CD4-positive, alpha-beta T cell treated with Interleukin-2 at 100 ng/mL for 4 hours (primary cell): ENCODE measurements around the gene TBC1D22B.
A peak's percentile ranks its signal among the peaks of the same experiment; 100 is the strongest.

Source experiments
- DNase-seq: peaks from one replicate; pipeline ENCODE4 v3.0.0-alpha.2; 2020; ENCODE audit warnings: low spot score

TBC1D22B gene, protein sequence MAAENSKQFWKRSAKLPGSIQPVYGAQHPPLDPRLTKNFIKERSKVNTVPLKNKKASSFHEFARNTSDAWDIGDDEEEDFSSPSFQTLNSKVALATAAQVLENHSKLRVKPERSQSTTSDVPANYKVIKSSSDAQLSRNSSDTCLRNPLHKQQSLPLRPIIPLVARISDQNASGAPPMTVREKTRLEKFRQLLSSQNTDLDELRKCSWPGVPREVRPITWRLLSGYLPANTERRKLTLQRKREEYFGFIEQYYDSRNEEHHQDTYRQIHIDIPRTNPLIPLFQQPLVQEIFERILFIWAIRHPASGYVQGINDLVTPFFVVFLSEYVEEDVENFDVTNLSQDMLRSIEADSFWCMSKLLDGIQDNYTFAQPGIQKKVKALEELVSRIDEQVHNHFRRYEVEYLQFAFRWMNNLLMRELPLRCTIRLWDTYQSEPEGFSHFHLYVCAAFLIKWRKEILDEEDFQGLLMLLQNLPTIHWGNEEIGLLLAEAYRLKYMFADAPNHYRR

DNA sequence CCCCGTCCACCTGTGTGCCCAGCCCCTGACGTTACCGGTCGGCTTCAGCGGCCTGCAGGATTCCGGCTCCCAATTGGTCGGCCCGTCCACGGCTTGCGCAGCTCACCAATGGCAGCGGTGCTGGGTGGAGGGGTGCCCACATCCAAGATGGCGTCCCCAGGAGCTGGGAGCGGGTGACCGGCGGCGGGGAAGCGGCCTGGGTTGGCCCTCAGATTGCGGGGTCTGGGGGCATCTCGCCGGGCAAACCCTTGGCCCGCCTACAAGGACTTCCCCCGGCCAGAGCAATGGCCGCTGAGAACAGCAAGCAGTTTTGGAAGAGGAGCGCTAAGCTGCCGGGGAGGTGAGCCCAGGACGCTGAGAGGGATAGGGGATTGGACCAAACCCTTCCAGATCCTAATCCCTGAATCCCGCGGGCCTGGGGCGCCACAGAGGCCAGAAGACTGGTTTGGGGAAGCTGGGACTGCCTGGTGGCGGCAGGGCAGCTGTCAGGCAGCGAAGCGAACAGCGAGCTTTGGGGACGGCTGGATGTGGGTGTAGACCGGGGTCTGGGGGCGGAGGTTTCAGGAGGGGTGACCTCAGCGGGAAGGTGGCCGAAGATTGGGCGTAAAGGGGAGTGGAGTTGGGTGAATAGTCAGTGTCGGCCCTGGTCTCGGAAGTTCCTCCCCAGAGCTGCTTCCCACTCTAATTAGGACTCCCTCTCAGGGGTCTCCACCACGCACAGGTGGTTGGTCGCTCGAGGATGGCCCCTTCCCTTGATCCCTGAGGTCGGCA is at the start of gene TBC1D22B, which contains the start of gene TMEM217:
TSS of gene TBC1D22B (plus strand) at position 139 of the 771 bp plus-strand sequence. CDS start at position 285, 146 bp downstream.
TSS of gene TMEM217 (minus strand) at position 511 of the 771 bp plus-strand sequence. CDS start 39,114 bp downstream, outside the sequence.
- DNase-seq: peak; percentile 95

DNA sequence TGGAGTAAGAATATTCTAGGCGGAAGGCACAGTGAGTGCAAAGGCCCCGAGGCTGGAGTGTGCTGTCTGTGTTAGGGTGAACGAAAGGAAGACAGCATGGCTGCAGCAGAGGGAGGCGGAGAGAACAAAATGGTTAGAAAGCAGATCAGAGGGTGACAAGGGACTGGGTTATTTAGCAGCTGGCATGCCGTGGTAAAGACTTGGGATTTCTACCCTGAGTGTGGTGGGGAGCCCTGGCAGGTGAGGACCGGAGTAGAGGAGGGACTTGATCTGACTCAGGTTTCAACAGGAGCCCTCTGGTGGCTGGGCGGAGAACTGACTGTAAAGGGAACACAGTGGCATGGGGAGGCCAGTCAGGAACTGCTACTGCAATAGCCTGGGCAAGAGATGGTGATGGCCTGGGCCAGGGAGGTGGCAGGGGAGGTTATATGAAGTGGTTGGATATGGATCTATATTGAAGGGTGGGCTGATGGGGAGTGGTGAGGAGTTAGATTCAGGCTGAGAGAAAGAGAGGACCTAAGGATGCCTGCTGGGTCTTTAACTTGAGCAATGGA is 49.6 kb upstream of the TBC1D22B start:
- DNase-seq: peak; percentile 94

DNA sequence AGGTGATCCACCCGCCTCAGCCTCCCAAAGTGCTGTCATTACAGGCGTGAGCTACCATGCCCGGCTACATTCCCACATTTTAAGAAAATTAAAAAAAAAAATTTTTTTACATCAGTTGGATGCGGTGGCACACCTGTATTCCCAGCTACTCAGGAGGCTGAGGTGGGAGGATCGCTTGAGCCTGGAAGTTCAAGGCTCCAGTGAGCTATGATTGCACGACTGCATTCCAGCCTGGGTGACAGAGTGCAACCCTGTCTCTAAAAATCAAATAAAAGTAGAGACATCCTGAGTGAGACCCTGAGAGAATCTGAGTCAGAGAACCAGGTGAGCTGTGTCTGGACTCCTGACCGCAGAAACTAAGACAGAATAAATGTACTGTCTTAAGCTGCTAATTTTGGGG is 48.8 kb upstream of the TBC1D22B start:
- DNase-seq: no peak

DNA sequence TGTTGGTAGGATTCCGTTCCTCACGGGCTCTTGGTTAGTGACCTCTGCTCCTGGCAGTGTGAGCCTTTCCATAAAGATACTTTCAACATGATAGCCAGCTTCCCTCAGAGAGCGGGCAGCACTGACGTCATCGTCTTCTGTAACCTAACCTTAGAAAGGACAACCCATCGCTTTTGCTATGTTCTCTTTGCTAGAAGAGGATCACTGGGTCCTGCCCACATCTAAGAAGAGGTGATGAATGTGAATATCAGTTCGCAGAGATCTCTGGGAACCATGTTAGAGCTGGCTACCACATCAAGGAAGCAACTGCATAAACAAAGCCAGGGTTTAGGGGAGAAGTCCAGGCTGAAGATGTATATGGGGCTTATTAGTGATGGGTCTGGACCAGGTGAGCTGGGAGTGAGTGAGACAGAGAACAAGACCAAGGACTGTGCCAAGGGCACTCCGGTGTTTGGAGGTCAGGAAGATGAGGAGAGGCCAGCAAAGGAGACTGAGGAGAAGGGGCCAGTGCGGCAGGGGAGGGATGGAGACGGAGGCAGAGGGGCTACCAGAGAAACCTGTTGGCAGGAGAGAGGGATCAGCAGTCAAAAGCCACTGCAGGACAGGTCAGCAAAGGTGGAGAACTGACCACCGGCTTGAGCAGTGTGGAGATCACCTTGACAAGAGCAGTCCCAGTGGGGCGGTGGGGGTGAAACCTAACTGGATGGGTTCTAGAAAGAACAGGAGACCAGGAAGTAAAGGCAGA is 47.9 kb upstream of the TBC1D22B start:
- peak; percentile 86 for DNase-seq

DNA sequence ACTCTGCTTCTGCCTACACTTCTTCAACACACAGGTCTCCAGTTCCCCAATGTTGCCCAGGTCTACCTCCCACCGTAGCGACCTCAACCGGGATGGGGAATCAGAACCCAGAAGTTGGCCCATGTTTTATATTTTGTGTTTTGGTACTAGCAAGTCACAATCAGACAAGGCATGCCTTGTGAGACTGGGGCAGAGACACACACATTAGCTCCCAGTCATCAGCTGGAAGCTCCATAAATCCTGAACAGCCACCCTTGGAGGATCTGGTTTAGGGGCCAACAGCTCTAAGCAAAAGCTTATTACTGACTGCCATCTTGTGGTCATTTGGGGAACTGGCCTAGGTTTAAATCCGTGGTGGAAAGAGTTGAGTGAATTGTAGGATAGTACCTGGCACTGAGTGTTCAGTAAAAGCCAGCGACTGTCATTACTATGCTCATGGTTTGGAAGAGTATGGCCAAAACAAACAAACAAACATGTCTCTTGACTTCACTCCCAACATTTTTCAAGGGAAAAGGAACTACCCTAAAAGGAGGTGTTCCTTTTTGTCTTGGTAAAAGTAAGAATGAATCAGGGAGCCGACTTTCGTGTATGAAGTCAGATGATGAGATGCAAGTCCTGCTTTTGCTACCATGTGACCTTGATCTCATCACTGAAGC is 47.1 kb upstream of the TBC1D22B start:
- peak; percentile 91 for DNase-seq

DNA sequence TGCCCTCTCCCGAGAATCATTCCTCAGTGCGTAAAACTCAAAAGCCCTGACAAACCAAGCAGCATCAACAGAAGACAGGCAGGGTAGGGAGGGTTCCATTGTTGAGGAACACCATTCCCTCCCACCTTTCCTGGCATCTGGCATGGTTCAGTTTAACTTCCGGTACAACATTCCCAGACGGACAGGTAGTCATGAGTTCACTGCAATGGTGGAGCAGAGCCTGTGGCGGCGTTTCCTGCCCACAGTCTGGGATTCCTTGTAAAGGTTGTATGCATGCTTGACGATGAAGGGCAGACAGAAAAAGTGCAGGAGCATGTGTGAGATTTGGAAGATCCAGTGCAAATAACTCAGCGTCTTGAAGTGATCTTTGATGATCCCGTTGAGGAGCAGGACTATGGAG is 45.3 kb upstream of the TBC1D22B start:
- no peak for DNase-seq

DNA sequence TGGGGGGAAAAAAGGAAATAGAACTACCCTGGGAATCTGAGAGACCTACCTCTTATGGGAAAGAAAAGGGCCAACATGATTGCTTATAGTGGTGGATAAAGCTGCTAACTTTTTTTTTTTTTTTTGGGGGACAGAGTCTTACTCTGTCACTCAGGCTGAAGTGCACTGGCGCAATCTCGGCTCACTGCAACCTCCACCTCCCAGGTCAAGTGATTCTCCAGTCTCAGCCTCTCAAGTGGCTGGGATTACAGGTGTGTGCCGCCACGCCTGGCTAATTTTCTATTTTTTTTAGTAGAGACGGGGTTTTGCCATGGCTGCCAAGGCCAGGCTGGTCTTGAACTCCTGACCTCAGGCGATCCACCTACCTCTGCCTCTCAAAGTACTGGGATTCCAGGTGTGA is 39.5 kb upstream of the TBC1D22B start:
- no peak for DNase-seq

DNA sequence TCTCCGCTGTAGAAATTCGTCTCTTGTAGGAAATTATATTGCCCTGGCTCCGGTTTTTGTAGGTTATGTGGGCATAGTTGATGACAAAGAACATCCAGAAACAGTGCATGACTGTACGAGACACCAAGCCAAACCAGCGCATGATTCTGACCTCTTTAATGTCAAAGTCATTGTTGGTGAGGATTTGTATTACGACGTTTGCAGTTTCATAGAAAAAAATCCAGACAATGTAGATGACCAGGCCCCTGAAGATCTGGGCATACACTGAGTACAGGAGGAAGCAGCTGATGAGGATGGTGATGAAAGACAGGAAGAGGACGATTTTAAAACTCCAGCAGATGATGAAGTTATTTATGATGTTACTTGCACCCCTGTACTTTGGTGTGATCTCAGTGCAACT is 39.1 kb upstream of the TBC1D22B start:
- DNase-seq: no peak

DNA sequence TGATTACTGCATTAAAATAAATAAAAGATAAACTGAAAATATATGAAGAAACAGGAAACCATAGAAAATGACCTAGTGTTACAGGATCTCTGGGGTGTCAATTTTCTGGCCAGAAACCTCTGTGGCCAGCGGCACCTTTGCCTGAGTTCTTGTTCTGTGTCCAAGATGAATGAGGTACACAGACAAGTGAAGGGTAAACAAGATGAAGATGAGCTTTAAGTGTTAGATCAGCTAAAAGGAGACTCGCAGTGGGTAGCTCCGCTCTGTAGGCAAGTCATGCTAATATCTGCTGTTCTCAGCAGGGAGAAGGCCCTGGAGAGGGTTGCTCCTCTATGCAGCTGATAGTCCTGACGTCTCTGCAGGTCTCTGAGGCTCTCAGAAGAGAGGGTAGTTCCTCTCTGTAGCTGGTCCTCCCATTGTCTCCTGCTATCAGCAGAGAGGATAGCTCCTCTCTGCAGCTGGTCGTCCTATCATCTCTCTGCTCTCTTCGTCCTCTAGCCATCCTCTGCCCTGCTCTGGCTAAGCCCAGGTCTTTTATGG is 35.9 kb upstream of the TBC1D22B start:
- no peak for DNase-seq

DNA sequence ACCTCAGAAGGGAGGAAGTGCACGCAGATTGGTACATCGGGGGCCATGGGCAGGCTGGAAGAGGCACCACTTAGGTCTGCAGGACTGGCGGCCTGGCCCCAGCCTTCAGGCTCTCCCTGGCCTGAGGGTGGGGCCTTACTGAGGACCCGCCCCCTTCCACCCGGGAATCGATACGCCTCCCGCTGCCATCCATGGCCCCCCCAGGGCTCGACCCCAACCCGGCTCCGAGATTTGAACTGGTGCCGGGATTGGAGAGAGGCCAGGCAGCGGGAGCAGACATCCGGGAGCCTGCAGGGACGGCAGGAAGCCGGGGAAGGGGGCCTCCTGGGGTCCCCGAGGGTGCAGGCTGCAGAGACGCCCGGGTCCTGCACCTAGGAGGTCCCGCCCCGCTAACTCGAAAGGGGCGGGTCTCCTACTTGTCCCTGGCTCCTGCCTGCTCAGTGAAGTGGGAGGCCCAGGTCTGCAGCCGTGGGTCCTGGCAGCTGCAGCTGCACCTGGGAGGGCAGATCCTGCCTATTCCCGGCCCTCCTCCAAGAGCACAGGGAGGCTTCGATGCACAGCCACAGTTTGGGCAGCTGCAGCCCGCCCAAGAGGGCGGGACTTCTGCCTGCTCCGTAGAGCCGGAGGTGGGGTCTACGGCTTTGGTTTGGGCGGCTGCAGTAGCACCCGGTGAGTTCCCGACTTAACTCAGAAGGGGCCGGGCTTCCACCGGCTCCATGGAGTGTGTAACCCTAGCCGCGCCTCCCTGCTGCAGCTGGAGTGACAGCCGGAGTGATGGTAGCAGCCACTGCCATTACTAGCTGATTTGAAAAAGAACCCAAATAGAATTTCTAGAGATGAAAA is 35.2 kb upstream of the TBC1D22B start:
- DNase-seq: peak; percentile 66

DNA sequence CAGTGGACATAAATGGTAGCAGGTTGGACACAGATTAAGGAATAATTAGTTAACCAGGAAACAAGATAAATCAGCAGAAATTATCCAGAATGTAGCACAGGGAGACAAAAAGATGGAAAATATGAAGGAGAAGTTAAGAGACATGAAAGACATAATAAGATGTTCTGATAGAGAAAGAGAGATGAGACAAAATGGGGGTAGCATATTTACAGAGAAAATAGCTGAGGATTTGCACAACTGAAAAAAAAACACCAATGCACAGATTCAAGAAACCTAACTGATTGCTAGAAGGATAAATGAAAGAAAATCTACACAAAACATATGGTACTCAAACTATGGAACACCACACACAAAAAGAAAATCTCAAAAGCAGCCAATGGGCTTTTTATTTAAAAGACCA is 34.6 kb upstream of the TBC1D22B start:
- no peak for DNase-seq

DNA sequence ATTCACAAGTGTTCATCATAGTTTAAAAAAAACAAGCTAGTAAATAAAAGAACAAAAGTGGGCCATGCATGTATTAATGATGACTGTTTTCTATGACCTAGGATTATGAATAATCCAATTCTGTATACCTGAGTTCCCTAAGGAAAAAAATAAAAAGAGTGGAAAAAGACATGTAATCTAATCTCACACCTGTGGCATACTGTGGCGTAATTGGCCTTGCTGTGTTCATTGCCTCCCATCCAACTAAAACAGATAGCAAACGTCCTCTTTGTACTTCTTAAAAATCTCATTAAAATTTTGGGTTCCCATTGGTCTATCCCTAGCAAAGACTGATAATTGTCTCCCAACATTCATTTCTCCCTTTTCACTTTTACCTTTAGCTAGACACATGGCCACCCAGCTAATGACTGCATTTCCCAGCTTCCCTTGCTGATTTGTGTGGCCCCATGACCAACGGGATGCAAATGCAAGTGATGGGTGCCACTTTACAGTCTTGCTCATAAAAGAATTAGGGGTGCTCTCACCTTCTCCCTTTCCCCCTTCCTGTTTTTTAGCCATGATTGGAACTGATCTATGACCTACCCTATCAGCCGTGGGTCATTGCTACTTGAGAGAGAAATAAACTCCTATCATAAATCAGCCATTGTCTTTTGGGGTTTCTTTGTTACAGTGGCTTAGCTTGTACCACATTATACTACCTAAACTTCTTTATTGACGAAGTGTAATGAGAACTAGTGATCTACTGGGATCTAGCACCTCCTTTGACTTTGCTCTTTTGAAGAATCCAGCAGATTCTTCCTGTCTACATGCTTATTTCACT is 32.0 kb upstream of the TBC1D22B start:
- no peak for DNase-seq

DNA sequence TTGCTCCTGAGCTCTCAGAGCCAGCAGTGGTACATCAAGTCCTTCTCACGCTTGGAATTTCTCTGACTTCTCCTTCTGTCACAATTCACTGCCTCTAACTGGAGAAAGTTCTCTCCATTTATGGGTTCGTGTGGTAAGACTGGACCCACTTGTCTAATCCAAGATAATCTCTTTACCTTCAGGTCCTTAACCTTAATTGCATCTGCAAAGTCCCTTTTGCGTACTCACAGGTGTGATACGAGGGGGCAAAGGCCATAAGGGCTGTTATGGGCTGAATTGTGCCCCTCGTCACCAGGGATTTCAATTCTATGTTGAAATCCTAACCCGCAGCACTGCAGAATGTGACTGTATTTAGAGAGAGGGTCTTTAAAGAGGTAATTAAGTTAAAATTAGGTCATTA is 27.5 kb upstream of the TBC1D22B start:
- DNase-seq: no peak

DNA sequence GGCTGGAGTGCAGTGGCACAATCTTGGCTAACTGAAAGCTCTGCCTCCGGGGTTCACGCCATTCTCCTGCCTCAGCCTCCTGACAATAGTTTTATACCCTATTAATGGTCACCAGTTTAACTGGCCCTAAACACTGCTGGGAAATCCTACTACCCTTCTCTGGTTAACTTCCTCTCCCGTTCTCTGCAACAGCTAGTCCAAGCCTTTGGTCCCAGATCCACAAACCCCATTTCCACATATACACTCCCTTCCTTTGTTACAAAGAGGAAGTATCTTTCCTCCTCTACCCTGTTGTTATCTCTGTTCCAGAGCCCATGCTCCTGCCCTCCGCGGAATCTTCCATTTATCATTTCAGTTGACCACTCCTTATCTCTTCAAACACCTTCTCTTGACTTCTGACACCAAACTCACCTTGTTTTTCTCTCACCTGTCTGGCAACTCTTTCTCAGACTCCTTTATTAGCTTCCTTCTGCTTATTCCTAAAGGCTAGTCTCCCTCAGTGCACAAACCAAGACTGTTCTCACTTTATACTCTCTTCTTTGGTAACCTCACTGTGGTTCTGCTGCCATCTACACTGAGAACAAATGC is 25.0 kb upstream of the TBC1D22B start:
- DNase-seq: no peak

DNA sequence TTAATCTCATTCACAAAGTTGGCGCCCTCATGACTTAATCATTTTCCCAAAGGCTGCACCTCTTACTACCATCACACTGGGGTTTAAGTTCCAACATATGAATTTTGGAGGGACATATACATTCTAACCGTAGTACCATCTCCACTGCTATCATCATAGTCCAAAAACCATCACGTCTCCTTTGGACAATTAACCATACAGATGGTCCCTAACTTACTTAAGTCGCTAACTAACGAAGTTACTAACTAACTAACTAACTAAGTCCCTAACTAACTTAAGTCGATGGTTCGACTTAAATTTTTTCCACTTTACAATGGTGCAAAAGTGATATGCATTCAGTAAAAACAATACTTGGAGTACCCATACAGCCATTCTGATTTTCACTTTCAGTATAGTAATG is 24.0 kb upstream of the TBC1D22B start:
- no peak for DNase-seq

DNA sequence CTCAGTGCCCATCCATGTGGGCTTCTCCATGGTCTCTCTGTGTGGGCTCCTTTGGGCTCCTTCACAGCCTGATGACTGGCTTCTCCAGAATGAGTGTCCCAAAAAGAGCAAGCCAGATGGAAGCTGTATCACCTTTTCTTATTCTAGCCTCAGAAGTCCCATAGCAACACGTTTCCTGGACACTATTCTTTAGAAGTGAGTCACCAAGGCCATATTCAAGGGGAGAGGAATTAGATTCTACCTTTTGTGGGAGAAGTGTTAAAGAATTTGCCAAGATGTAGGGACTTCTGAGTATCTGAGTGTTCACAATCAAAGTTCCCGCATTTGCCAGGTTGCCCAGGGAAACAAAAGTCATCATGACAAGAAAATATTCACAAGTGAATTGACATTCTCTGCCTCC is 20.7 kb upstream of the TBC1D22B start:
- no peak for DNase-seq

DNA sequence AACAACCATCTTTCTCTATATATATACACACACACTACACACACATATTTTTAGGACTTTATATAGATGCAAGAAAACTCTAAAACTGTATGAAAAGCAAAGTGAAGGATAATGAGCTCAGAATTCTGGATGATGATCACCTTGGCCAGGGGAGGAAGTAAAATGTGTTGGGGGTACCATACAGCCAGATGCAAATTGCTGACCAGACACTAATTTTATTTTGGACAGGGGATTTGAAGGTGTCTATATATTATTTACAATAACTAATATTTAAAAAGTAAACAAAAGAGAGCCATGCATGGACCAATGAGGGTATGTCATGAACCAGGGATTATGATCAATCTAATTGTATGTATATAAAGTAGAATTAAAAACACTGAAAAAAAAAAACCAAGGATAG is 19.8 kb upstream of the TBC1D22B start:
- no peak for DNase-seq

DNA sequence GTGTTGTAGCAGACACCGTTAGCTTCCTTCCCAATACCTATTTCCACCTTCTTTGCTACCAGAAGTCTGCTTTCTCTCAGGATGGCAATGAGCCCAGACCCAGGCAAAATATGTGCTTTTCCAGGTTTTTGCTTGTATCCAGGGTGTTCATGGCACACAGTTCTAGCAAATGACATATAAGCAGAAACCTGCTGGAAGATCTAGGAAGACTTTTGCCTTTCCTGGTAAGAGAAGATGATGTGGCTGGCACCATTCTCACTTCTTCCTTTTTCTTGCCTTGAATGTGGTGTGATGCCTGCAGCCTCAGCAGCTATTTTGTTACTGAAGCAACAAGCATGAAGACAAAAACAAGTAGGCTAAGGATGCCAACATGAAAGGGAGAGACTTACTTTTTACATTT is 19.2 kb upstream of the TBC1D22B start:
- no peak for DNase-seq

DNA sequence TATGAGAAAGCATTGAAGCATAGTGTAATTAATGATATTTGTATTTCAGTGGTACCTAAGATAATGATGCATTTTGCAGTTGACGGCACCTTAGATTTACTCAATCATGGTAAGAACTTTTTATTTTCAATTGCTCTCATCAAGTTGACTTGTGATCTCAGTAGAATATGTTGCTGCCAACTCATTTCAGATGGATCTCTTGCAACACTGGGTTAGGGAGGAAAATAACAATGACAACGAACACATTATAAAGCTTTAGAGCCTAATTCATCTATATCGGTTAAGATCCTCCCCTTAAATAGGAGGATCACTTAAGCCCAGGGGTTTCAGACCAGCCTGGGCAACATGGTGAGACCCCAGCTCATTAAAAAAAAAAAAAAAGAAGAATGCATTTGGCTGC is 18.0 kb upstream of the TBC1D22B start:
- DNase-seq: no peak
